Ovary (tissue), 3 donors: ENCODE data around the gene UBIAD1.

Experiments
- CTCF ChIP-seq, 3 donors: fragments of 450-650 bp in 2 of 3; fragments of 200-600 bp in 1 of 3; IDR thresholded peaks; one replicate each; pipeline versions ENCODE4 v1.5.1 to v1.8.0; 2016 to 2022; ENCODE audit warnings: antibody characterized with exemption in 3 of 3, mild to moderate bottlenecking in 1 of 3
- POLR2A ChIP-seq: fragments of 450-650 bp; IDR thresholded peaks from one replicate; pipeline ENCODE4 v1.6.1; 2017; ENCODE audit warnings: antibody characterized with exemption, mild to moderate bottlenecking, moderate library complexity
- donor health status: DM: no; HTN: no; CAD: no.

DNA sequence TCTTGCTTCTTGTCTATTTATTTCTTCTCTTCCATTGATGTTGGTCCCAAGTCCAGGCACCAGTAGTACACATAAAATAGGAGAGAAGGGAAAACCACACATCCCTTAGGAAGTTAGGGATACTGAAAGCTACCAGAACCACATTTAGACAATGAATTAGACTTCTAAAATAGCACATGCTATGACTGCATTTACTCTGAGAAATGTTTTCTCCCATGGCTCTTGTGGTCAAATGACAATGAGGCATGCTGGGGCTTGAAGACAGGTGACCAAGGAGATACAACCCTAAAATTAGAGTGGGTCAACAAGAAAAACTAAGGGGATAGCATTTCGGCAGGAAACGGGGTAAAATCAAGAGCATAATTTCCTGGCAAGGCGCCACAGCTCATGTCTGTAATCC, 27.8 kb upstream of the UBIAD1 start:
- TF ChIP-seq CTCF (IDR thresholded peaks at IDR 0.05) (no peak), POLR2A (no peak)
